GM12872 (cell line): ENCODE results near the gene GPR161.

Experiments
- TF ChIP-seq, protein P1 (sequence below): IDR thresholded peaks from 3 replicates; pipeline ENCODE4 v1.5.1; 2011; ENCODE audit warnings: low read depth, mild to moderate bottlenecking, low read length, moderate library complexity; ENCODE audit not compliant: insufficient read depth

Gene GPR161

DNA sequence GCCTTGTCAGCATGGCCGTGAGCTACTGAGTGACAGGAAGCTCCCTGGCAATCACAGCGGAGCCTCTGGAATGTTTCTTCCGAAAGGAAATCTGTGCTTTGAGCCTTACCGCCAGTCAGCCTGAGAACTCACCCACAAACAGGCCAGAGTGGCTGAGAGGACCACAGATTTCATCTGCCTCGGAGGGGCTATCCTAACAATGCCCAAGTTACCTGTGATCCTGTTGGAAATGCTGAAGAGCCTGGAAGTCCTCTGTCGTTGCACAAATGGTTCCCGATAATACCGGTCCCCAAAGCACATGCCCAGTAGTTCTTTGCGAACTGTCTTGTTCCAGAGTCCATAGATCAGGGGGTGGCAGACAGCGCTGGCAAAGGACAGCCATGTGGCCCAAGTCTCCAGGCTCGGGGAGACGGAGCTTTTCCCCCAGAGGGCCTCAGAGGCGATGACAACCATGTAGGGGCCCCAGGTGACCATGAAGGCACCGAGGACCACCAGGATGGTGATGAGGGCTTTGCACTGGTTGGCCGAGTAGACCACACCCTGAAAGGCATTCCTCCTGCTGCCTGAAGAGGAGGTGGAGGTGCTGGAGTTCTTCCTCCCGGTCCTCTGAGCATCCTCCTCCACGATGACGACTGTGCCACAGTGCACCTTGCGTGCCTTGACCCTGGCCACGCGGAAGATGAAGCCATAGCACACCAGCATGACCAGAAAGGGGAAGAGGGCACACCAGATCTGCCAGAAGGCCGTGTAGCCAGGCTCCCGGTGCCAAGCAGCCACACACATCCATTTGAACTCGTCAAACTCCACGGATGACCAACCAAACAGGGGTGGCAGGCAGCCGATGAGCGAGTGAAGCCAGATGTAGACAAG, 40.2 kb downstream of the GPR161 start:
- TF ChIP-seq, protein P1, sequence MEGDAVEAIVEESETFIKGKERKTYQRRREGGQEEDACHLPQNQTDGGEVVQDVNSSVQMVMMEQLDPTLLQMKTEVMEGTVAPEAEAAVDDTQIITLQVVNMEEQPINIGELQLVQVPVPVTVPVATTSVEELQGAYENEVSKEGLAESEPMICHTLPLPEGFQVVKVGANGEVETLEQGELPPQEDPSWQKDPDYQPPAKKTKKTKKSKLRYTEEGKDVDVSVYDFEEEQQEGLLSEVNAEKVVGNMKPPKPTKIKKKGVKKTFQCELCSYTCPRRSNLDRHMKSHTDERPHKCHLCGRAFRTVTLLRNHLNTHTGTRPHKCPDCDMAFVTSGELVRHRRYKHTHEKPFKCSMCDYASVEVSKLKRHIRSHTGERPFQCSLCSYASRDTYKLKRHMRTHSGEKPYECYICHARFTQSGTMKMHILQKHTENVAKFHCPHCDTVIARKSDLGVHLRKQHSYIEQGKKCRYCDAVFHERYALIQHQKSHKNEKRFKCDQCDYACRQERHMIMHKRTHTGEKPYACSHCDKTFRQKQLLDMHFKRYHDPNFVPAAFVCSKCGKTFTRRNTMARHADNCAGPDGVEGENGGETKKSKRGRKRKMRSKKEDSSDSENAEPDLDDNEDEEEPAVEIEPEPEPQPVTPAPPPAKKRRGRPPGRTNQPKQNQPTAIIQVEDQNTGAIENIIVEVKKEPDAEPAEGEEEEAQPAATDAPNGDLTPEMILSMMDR: no peak

GRCh38 chr1:168095476-168095875, 41.3 kb downstream of the GPR161 start:
- TF ChIP-seq, protein P1: no peak

DNA sequence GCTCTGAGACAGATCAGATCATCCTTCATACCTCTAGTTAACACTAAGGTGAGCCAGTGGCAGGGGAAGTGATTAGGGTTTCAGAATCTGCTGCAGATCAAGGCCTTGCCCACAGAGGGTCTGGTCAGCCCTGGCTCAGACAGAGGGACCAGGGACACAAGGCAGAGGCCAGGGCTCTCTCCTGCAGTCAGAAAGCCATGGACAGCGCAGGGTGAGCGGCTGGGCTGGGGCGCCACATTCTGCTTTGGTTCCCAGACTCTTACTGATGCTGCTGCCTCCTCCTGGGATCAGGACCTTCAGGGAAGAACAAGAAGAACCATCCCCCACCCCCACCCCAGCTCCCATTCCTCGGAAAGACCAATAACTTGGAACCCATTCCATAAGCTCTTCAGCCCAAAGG, 43.1 kb downstream of the GPR161 start:
- TF ChIP-seq, protein P1: no peak

GRCh38 chr1:168092566-168093355, 44.0 kb downstream of the GPR161 start:
- TF ChIP-seq, protein P1: peak; percentile 17; the same call in 1 of the 3 replicates

- TF ChIP-seq, protein P1: no peak
These were observed 44.8 kb downstream of the GPR161 start for GRCh38 chr1:168091720-168092550.

GRCh38 chr1:168091063-168091462, 45.7 kb downstream of the GPR161 start:
- TF ChIP-seq, protein P1: no peak
